T-helper 2 cell treated with Interferon-gamma antibody and Interleukin-4, amounts not matched to agents 100 ng/mL and 5 ng/mL, for 36 hours (primary cell): ENCODE measurements around the gene PTH1R. TPM values are rescaled to one million over a fixed set of nuclear protein-coding genes. Genes with fewer than 3 reads are reported as not detected.

Source experiments
- intact Hi-C: fragments of 100-400 bp; cut with micrococcal nuclease; formaldehyde crosslinking; loops from one replicate; pipeline ENCODE4 v1.15.1; 2023
- total RNA-seq: library from RNA; stranded (reverse); gene quantifications from 2 replicates; pipeline ENCODE4 v1.2.3, GENCODE V29; 2022

PTH1R gene
- total RNA-seq, 1 donor from 2014 or later: not detected

GRCh38 chr3:46881596-46882376 is 4.3 kb downstream of the PTH1R start:
- intact Hi-C loops: no loop called here

- intact Hi-C loops: no loop called here
Measured at GRCh38 chr3:46882377-46883053, 5.0 kb downstream of the PTH1R start.

- intact Hi-C loops: no loop called here
Measured at GRCh38 chr3:46883054-46883829, 5.7 kb downstream of the PTH1R start.

GRCh38 chr3:46883830-46884185 is 6.3 kb downstream of the PTH1R start:
- intact Hi-C loops: no loop called here

- intact Hi-C loops: no loop called here
Measured at GRCh38 chr3:46884427-46884826, 6.9 kb downstream of the PTH1R start.

- intact Hi-C loops: no loop called here
Measured at GRCh38 chr3:46884929-46885328, 7.4 kb downstream of the PTH1R start.

DNA sequence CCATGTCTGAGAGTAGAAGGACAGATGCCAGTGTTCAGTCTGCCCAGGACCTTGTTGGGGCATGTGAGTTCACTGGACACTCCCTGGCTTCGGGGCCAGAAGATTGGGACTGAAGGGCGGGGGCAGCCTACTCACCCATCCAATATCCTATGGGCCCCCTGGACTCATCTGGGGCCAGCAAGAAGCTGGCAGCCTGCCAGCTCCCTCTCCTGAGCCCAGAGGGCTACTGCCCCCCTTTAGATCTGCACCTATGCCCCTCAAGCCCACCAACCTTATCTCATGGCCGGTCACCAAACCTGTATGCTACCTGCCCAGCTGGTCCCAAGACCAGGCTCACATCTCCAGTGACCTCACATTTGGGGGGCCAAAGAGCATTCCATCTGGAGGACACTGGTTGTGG is 8.1 kb downstream of the PTH1R start:
- intact Hi-C loops: no loop called here

- intact Hi-C loops: no loop called here
Measured at GRCh38 chr3:46887980-46888494, 10.5 kb downstream of the PTH1R start.

GRCh38 chr3:46888705-46889104 is 11.2 kb downstream of the PTH1R start:
- intact Hi-C loops: no loop called here

- intact Hi-C loops: no loop called here
Measured at GRCh38 chr3:46889381-46890110, 12.0 kb downstream of the PTH1R start.

DNA sequence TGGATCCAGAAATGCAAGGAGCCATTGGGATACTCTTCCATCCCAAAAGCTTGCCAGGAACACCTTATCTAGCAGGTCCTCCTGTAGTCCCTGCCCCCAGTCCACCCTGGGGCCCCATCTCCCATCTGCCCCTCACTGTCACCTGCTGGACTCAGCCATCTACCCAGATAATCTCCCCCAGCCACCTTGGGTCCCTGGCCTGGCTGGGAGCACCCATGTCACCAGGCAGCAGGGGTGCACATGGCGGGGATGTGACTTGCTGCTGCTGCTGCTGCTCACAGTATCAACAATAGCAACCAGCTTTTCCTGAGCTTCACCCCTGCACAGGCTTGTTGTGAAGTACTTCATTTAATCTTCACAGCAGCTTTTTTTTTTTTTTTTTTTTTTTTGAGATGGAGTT is 12.6 kb downstream of the PTH1R start:
- intact Hi-C loops: no loop called here

- intact Hi-C loops: no loop called here
Measured at GRCh38 chr3:46891132-46891531, 13.6 kb downstream of the PTH1R start.

- intact Hi-C loops: no loop called here
Measured at GRCh38 chr3:46892285-46893145, 15.0 kb downstream of the PTH1R start.

- intact Hi-C loops: no loop called here
Measured at GRCh38 chr3:46893146-46893748, 15.7 kb downstream of the PTH1R start.

DNA sequence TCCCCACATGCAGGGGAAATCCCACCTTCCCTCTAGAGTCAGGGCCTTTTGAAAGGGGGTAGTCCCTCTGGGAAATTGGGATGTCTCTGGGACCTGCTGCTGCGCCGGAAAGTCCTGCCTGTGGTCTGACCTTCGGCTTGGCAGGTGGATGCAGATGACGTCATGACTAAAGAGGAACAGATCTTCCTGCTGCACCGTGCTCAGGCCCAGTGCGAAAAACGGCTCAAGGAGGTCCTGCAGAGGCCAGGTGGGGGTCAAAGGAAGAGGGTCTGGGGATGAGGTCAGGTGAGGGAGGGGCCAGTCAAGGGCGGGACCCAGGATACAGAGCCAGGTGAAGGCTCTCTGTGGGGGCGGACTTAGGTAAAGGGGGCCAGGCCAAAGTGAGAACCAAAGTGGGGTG is 16.2 kb downstream of the PTH1R start:
- intact Hi-C loops: no loop called here

- intact Hi-C loops: no loop called here
Measured at GRCh38 chr3:46894256-46894655, 16.7 kb downstream of the PTH1R start.

GRCh38 chr3:46895204-46895660 is 17.7 kb downstream of the PTH1R start:
- intact Hi-C loops: loop anchor here (1.0 kb wide), 2 partner anchors 29 to 190 kb away; no protein-coding TSS in a partner anchor

- intact Hi-C loops: loop anchor here (1.0 kb wide), 2 partner anchors 29 to 190 kb away; no protein-coding TSS in a partner anchor
Measured at GRCh38 chr3:46895761-46896160, 18.2 kb downstream of the PTH1R start.

GRCh38 chr3:46896386-46896785 is 18.9 kb downstream of the PTH1R start:
- intact Hi-C loops: no loop called here

GRCh38 chr3:46897031-46897430 is 19.5 kb downstream of the PTH1R start:
- intact Hi-C loops: no loop called here
